Vagina (tissue), 2 donors: ENCODE measurements around the gene TPCN2. TPM values are rescaled to one million over a fixed set of nuclear protein-coding genes. Genes with fewer than 3 reads are reported as not detected.

Source experiments
- DNase-seq, 2 donors: peaks; one replicate each; pipeline ENCODE4 v3.0.0-alpha.2; 2017; ENCODE audit errors: extremely low spot score in 2 of 2
- H3K27ac ChIP-seq: fragments of 200-600 bp; sonication (generic); one replicate; pipeline ENCODE4 v1.5.1; 2019
- H3K27me3 ChIP-seq: fragments of 200-600 bp; sonication (generic); one replicate; pipeline ENCODE4 v1.5.1; 2019
- H3K36me3 ChIP-seq, 2 donors: fragments of 200-600 bp; sonication (generic); one replicate each; pipeline ENCODE4 v1.5.1; 2017 to 2019
- H3K4me1 ChIP-seq: fragments of 200-600 bp; sonication (generic); one replicate; pipeline ENCODE4 v1.5.1; 2019
- H3K4me3 ChIP-seq, 2 donors: fragments of 200-600 bp; sonication (generic); 1 replicate in 1 of 2; 2 replicates in 1 of 2; pipeline ENCODE4 v1.5.1; 2016 to 2019
- H3K9me3 ChIP-seq: fragments of 200-600 bp; sonication (generic); one replicate; pipeline ENCODE4 v1.5.1; 2019
- CTCF ChIP-seq, 3 experiments: fragments of 450-650 bp in 2 of 3; fragments of 200-600 bp in 1 of 3; sonication (generic) in 1 of 3; IDR thresholded peaks; one replicate each; pipeline ENCODE4 v1.5.1; 2017 to 2019; ENCODE audit warnings: antibody characterized with exemption in 3 of 3, mild to moderate bottlenecking in 2 of 3, moderate library complexity in 2 of 3
- POLR2A ChIP-seq, 2 donors: fragments of 450-650 bp; IDR thresholded peaks; one replicate each; pipeline ENCODE4 v1.6.1; 2017; ENCODE audit warnings: antibody characterized with exemption in 2 of 2, mild to moderate bottlenecking in 2 of 2, moderate library complexity in 2 of 2
- POLR2AphosphoS5 ChIP-seq, 2 donors: sonication (generic); formaldehyde crosslinking; IDR thresholded peaks; one replicate each; pipeline ENCODE4 v1.9.0; 2017; ENCODE audit warnings: antibody characterized with exemption in 2 of 2, mild to moderate bottlenecking in 2 of 2, low read depth in 1 of 2; ENCODE audit not compliant: insufficient read depth in 1 of 2
- intact Hi-C: fragments of 100-400 bp; cut with DNase I; formaldehyde crosslinking; loops from one replicate; pipeline ENCODE4 v1.15.1; 2023
- total RNA-seq: library from RNA; depleted of rRNA; stranded (reverse); fragments of >200 nt; gene quantifications from one replicate; pipeline ENCODE4 v1.2.3, GENCODE V29; 2016

Gene TPCN2
- total RNA-seq, 1 donor from 2014 or later: 21.1 TPM

GRCh38 chr11:69093106-69093505, 44.4 kb downstream of the TPCN2 start:
- Histone ChIP-seq H3K4me1 (peaks cover 11% of the 10 kb centered on the region), H3K27me3 (no peaks in the 10 kb centered on the region), H3K27ac (no peak overlapping the region), H3K36me3 (peaks cover 0 to 5% of the 10 kb centered on the region in 2 donors), H3K4me3 (no peak overlapping the region), H3K9me3 (no peaks in the 10 kb centered on the region)
- intact Hi-C loops: no loop called here
- DNase-seq: no peak
- no peak for TF ChIP-seq POLR2A (IDR thresholded peaks at IDR 0.05)
- TF ChIP-seq CTCF (IDR thresholded peaks at IDR 0.05): no peak
- TF ChIP-seq POLR2AphosphoS5 (IDR thresholded peaks at IDR 0.05; ENCODE audit: insufficient read depth in 1 of 2, low read depth in 1 of 2): no peak

GRCh38 chr11:69094111-69094914, 45.6 kb downstream of the TPCN2 start:
- Histone ChIP-seq H3K4me1 (peaks cover 11% of the 10 kb centered on the region), H3K9me3 (no peaks in the 10 kb centered on the region), H3K4me3 (no peak overlapping the region), H3K36me3 (peaks cover 0 to 5% of the 10 kb centered on the region in 2 donors), H3K27ac (no peak overlapping the region), H3K27me3 (no peaks in the 10 kb centered on the region)
- intact Hi-C loops: no loop called here
- TF ChIP-seq CTCF (IDR thresholded peaks at IDR 0.05): no peak
- peak in 1 of 2 donors; percentile 34 for TF ChIP-seq POLR2AphosphoS5 (IDR thresholded peaks at IDR 0.05; ENCODE audit: insufficient read depth in 1 of 2, low read depth in 1 of 2)
- no peak for TF ChIP-seq POLR2A (IDR thresholded peaks at IDR 0.05)
- DNase-seq: no peak

GRCh38 chr11:69094915-69095290, 46.2 kb downstream of the TPCN2 start:
- no peak for DNase-seq
- H3K27me3 ChIP-seq: no peaks in the 10 kb centered on the region
- no peak for TF ChIP-seq POLR2AphosphoS5 (IDR thresholded peaks at IDR 0.05; ENCODE audit: insufficient read depth in 1 of 2, low read depth in 1 of 2)
- H3K27ac ChIP-seq: no peak overlapping the region
- no peaks in the 10 kb centered on the region for H3K9me3 ChIP-seq
- intact Hi-C loops: no loop called here
- peaks cover 11% of the 10 kb centered on the region for H3K4me1 ChIP-seq
- peaks cover 0 to 5% of the 10 kb centered on the region in 2 donors for H3K36me3 ChIP-seq
- H3K4me3 ChIP-seq: no peak overlapping the region

GRCh38 chr11:69095300-69095699, 46.6 kb downstream of the TPCN2 start:
- no peak overlapping the region for H3K27ac ChIP-seq
- H3K4me1 ChIP-seq: peaks cover 11% of the 10 kb centered on the region
- intact Hi-C loops: no loop called here
- no peaks in the 10 kb centered on the region for H3K9me3 ChIP-seq
- H3K36me3 ChIP-seq: peaks cover 0 to 5% of the 10 kb centered on the region in 2 donors
- no peaks in the 10 kb centered on the region for H3K27me3 ChIP-seq
- TF ChIP-seq POLR2AphosphoS5 (IDR thresholded peaks at IDR 0.05; ENCODE audit: insufficient read depth in 1 of 2, low read depth in 1 of 2) (no peak), CTCF (IDR thresholded peaks at IDR 0.05) (no peak), POLR2A (IDR thresholded peaks at IDR 0.05) (no peak)
- DNase-seq: no peak
- H3K4me3 ChIP-seq: no peak overlapping the region

- Histone ChIP-seq H3K36me3 (peaks cover 0 to 5% of the 10 kb centered on the region in 2 donors), H3K4me3 (no peak overlapping the region), H3K27me3 (no peaks in the 10 kb centered on the region), H3K4me1 (peaks cover 12% of the 10 kb centered on the region), H3K9me3 (no peaks in the 10 kb centered on the region), H3K27ac (no peak overlapping the region)
- DNase-seq: no peak
- intact Hi-C loops: no loop called here
- TF ChIP-seq CTCF (IDR thresholded peaks at IDR 0.05) (no peak), POLR2AphosphoS5 (IDR thresholded peaks at IDR 0.05; ENCODE audit: insufficient read depth in 1 of 2, low read depth in 1 of 2) (no peak), POLR2A (IDR thresholded peaks at IDR 0.05) (no peak)
Measured at GRCh38 chr11:69096473-69096872, 47.7 kb downstream of the TPCN2 start.
